ENCODE results near the gene MBNL2. TPM values are rescaled to one million over a fixed set of nuclear protein-coding genes. Genes with fewer than 3 reads are reported as not detected.
A peak's percentile ranks its signal among the peaks of the same experiment; 100 is the strongest.

Gene MBNL2
- total and polyA plus RNA-seq, 2 of the 13 experiments (the other 11 are each of a cell fraction or from before 2014, with no cell fraction given) = 30.8 to 59.0 TPM

GRCh38 chr13:97432917-97433726 is 211.0 kb downstream of the MBNL2 start (continued):
- no peak for TF ChIP-seq BATF2 (CRISPR knock-in tag; IDR thresholded peaks at IDR 0.05)
- TF ChIP-seq SNAI1 (CRISPR knock-in tag; IDR thresholded peaks at IDR 0.05; ENCODE audit: borderline replicate concordance) = no peak
- TF ChIP-seq, protein P1, sequence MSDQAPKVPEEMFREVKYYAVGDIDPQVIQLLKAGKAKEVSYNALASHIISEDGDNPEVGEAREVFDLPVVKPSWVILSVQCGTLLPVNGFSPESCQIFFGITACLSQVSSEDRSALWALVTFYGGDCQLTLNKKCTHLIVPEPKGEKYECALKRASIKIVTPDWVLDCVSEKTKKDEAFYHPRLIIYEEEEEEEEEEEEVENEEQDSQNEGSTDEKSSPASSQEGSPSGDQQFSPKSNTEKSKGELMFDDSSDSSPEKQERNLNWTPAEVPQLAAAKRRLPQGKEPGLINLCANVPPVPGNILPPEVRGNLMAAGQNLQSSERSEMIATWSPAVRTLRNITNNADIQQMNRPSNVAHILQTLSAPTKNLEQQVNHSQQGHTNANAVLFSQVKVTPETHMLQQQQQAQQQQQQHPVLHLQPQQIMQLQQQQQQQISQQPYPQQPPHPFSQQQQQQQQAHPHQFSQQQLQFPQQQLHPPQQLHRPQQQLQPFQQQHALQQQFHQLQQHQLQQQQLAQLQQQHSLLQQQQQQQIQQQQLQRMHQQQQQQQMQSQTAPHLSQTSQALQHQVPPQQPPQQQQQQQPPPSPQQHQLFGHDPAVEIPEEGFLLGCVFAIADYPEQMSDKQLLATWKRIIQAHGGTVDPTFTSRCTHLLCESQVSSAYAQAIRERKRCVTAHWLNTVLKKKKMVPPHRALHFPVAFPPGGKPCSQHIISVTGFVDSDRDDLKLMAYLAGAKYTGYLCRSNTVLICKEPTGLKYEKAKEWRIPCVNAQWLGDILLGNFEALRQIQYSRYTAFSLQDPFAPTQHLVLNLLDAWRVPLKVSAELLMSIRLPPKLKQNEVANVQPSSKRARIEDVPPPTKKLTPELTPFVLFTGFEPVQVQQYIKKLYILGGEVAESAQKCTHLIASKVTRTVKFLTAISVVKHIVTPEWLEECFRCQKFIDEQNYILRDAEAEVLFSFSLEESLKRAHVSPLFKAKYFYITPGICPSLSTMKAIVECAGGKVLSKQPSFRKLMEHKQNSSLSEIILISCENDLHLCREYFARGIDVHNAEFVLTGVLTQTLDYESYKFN (CRISPR knock-in tag; conservative IDR thresholded peaks at IDR 0.05) = peak; percentile 44
- peak; percentile 29 for TF ChIP-seq YY1 (IDR thresholded peaks at IDR 0.05; ENCODE audit: insufficient read depth, insufficient replicate concordance, low read depth, low read length)
- TF ChIP-seq ZMYM2 (CRISPR knock-in tag; IDR thresholded peaks at IDR 0.05) = 0 out of 2 replicates have a peak, but pooled peaks have one; percentile 16
- TF ChIP-seq, protein P2, sequence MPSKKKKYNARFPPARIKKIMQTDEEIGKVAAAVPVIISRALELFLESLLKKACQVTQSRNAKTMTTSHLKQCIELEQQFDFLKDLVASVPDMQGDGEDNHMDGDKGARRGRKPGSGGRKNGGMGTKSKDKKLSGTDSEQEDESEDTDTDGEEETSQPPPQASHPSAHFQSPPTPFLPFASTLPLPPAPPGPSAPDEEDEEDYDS (CRISPR knock-in tag; IDR thresholded peaks at IDR 0.05) = peak; percentile 5; the same call in 1 of the 2 replicates
- TF ChIP-seq ZFY (CRISPR knock-in tag; IDR thresholded peaks at IDR 0.05) = peak; percentile 45; the same call in 1 of the 2 replicates
- TF ChIP-seq ZNF563 (CRISPR knock-in tag; IDR thresholded peaks at IDR 0.05) = no peak
- peak; percentile 65; the same call in 1 of the 2 replicates for TF ChIP-seq RXRB (CRISPR knock-in tag; IDR thresholded peaks at IDR 0.05; ENCODE audit: borderline replicate concordance)
- TF ChIP-seq SP1 (IDR thresholded peaks at IDR 0.05) = no peak; the same call in 1 of the 2 replicates
- TF ChIP-seq SP1 (CRISPR knock-in tag; IDR thresholded peaks at IDR 0.05) = peak; percentile 88
- no peak for TF ChIP-seq HNRNPL (IDR thresholded peaks at IDR 0.05; ENCODE audit: low read depth, low read length)
- no peak for TF ChIP-seq ZNF282 (IDR thresholded peaks at IDR 0.05; ENCODE audit: partially characterized antibody)
- peak; percentile 2; the same call in 1 of the 2 replicates for TF ChIP-seq ZNF503 (CRISPR knock-in tag; IDR thresholded peaks at IDR 0.05)
- TF ChIP-seq, protein P3, sequence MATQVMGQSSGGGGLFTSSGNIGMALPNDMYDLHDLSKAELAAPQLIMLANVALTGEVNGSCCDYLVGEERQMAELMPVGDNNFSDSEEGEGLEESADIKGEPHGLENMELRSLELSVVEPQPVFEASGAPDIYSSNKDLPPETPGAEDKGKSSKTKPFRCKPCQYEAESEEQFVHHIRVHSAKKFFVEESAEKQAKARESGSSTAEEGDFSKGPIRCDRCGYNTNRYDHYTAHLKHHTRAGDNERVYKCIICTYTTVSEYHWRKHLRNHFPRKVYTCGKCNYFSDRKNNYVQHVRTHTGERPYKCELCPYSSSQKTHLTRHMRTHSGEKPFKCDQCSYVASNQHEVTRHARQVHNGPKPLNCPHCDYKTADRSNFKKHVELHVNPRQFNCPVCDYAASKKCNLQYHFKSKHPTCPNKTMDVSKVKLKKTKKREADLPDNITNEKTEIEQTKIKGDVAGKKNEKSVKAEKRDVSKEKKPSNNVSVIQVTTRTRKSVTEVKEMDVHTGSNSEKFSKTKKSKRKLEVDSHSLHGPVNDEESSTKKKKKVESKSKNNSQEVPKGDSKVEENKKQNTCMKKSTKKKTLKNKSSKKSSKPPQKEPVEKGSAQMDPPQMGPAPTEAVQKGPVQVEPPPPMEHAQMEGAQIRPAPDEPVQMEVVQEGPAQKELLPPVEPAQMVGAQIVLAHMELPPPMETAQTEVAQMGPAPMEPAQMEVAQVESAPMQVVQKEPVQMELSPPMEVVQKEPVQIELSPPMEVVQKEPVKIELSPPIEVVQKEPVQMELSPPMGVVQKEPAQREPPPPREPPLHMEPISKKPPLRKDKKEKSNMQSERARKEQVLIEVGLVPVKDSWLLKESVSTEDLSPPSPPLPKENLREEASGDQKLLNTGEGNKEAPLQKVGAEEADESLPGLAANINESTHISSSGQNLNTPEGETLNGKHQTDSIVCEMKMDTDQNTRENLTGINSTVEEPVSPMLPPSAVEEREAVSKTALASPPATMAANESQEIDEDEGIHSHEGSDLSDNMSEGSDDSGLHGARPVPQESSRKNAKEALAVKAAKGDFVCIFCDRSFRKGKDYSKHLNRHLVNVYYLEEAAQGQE (IDR thresholded peaks at IDR 0.05; ENCODE audit: borderline replicate concordance in 1 of 2, low read depth in 1 of 2, low read length in 2 of 2) = no peak
- peak; percentile 82; the same call in 1 of the 2 replicates for TF ChIP-seq ZNF343 (CRISPR knock-in tag; IDR thresholded peaks at IDR 0.05)
